ENCODE results near the gene SLC2A13. TPM values are rescaled to one million over a fixed set of nuclear protein-coding genes. Genes with fewer than 3 reads are reported as not detected.

Gene SLC2A13
- total and polyA plus RNA-seq, 10 of the 15 experiments (the other 5 are each of a cell fraction or from before 2014, with no cell fraction given) = 0.05 to 3.7 (median 0.25) TPM

DNA sequence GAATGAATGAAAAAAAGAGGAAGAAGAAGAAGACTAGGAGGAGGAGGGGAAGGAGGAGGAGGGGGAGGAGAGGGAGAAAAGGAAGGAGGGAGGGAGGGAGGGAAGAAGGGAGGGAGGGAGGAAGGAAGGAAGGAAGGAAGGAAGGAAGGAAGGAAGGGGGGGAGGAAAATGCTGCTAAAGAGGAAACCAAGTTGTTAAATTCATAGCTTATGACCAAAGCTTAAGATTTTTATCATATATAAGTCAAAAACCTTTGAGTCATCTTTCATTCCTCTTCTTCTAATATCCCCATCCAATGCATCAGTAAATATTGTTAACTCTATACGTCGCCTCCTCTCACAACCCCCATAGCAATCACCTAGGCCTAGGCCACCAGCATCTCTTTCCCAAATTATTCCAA, 117.3 kb downstream of the SLC2A13 start:
- BruUV-seq (replicated peaks) = no TSS peak
- no peak overlapping the region for H3K27ac ChIP-seq (ENCODE audit: control insufficient read depth, insufficient read depth)
- H3K4me3 ChIP-seq = no peak overlapping the region
- DNase-seq (ENCODE audit: low read depth, low spot score) = no peak
- no peak overlapping the region for H3K4me2 ChIP-seq (ENCODE audit: control insufficient read depth, insufficient read depth)
- no peak overlapping the region for H3K9ac ChIP-seq (ENCODE audit: control insufficient read depth, insufficient read depth, low read length)
- ChIA-PET SMC1A (ENCODE audit: uncharacterized antibody, unreplicated experiment) (no interaction called here), POLR2A (no interaction called here), RAD21 (ENCODE audit: unreplicated experiment) (no interaction called here), CTCF (interaction anchor here (2.1 kb wide), 1 partner anchor 164 kb away, joined by 4 read pairs; no protein-coding TSS in a partner anchor)
- no peaks in the 10 kb centered on the region for H3K9me3 ChIP-seq (replicated peaks; ENCODE audit: control insufficient read depth, insufficient read depth, low read length)
- WGBS (ENCODE audit: insufficient coverage, insufficient replicate concordance, low lambda C conversion rate, missing lambda C conversion rate) = 93% methylated on average over 2 of the region's 2 CpGs
- H2AFZ ChIP-seq (ENCODE audit: control insufficient read depth, low read depth, low read length) = no peak overlapping the region
- TF ChIP-seq ZNF622 (IDR thresholded peaks at IDR 0.05) = no peak
- TF ChIP-seq, protein P1, sequence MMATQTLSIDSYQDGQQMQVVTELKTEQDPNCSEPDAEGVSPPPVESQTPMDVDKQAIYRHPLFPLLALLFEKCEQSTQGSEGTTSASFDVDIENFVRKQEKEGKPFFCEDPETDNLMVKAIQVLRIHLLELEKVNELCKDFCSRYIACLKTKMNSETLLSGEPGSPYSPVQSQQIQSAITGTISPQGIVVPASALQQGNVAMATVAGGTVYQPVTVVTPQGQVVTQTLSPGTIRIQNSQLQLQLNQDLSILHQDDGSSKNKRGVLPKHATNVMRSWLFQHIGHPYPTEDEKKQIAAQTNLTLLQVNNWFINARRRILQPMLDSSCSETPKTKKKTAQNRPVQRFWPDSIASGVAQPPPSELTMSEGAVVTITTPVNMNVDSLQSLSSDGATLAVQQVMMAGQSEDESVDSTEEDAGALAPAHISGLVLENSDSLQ (IDR thresholded peaks at IDR 0.05) = no peak
- no peak for TF ChIP-seq PAX5 (IDR thresholded peaks at IDR 0.05; ENCODE audit: borderline replicate concordance, low read depth, low read length)
- TF ChIP-seq, protein P2, sequence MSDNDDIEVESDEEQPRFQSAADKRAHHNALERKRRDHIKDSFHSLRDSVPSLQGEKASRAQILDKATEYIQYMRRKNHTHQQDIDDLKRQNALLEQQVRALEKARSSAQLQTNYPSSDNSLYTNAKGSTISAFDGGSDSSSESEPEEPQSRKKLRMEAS (IDR thresholded peaks at IDR 0.05; ENCODE audit: low read depth, low read length) = no peak
- no peak for TF ChIP-seq HDAC6 (IDR thresholded peaks at IDR 0.05; ENCODE audit: unreplicated experiment)
- no peak for TF ChIP-seq SUZ12 (IDR thresholded peaks at IDR 0.05; ENCODE audit: unreplicated experiment)
- no peak for TF ChIP-seq RAD51 (IDR thresholded peaks at IDR 0.05)
- no peak for TF ChIP-seq CREB1 (IDR thresholded peaks at IDR 0.05; ENCODE audit: low read depth)
- no peak for TF ChIP-seq CBX3 (IDR thresholded peaks at IDR 0.05; ENCODE audit: borderline replicate concordance, low read depth)
- TF ChIP-seq, protein P3, sequence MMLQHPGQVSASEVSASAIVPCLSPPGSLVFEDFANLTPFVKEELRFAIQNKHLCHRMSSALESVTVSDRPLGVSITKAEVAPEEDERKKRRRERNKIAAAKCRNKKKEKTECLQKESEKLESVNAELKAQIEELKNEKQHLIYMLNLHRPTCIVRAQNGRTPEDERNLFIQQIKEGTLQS (IDR thresholded peaks at IDR 0.05; ENCODE audit: borderline replicate concordance, extremely low read depth, low read depth, low read length) = no peak
- no peak for TF ChIP-seq MYC (IDR thresholded peaks at IDR 0.05; ENCODE audit: insufficient read depth, insufficient read length, insufficient replicate concordance, low read length, severe bottlenecking)
- no peak for TF ChIP-seq KAT2A (conservative IDR thresholded peaks at IDR 0.05; ENCODE audit: control insufficient read depth, low read depth, low read length)
- TF ChIP-seq FOS (IDR thresholded peaks at IDR 0.05; ENCODE audit: borderline replicate concordance, extremely low read depth, insufficient read length) = no peak
- TF ChIP-seq, protein P4, sequence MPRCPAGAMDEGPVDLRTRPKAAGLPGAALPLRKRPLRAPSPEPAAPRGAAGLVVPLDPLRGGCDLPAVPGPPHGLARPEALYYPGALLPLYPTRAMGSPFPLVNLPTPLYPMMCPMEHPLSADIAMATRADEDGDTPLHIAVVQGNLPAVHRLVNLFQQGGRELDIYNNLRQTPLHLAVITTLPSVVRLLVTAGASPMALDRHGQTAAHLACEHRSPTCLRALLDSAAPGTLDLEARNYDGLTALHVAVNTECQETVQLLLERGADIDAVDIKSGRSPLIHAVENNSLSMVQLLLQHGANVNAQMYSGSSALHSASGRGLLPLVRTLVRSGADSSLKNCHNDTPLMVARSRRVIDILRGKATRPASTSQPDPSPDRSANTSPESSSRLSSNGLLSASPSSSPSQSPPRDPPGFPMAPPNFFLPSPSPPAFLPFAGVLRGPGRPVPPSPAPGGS (IDR thresholded peaks at IDR 0.05; ENCODE audit: borderline replicate concordance, insufficient read depth, low read depth, low read length, poor library complexity, severe bottlenecking) = no peak
- TF ChIP-seq HDGF (IDR thresholded peaks at IDR 0.05) = no peak
- H3K79me2 ChIP-seq (ENCODE audit: control insufficient read depth, insufficient read depth, low read length) = no peaks in the 10 kb centered on the region
- H3K27me3 ChIP-seq (replicated peaks in 1 of 2; ENCODE audit: control insufficient read depth in 2 of 2, insufficient read depth in 2 of 2, low read length in 1 of 2) = no peaks in the 10 kb centered on the region
- FAIRE-seq = no peak
- no peaks in the 10 kb centered on the region for H4K20me1 ChIP-seq (ENCODE audit: control insufficient read depth, insufficient read depth)
- intact Hi-C loops (cut with micrococcal nuclease; ENCODE audit: unreplicated experiment) (no loop called here), in situ Hi-C loops (cut with MboI) (no loop called here)
- H3K36me3 ChIP-seq (ENCODE audit: control insufficient read depth in 2 of 2, insufficient read depth in 2 of 2, low read length in 1 of 2) = no peaks in the 10 kb centered on the region
- no peaks in the 10 kb centered on the region for H3K4me1 ChIP-seq (ENCODE audit: control insufficient read depth, insufficient read depth, low read length)
- ATAC-seq = no peak

Data from GM12878 (cell line).